Neural cell (in vitro differentiated cells): ENCODE data around the gene AASS. TPM values are rescaled to one million over a fixed set of nuclear protein-coding genes. Genes with fewer than 3 reads are reported as not detected.
"Not testable (repeated sequence)": the region's sequence is repeated elsewhere in the genome, so short reads cannot be mapped to it uniquely, and the experiment has no call there.

Experiments
- H2AFZ ChIP-seq: fragments of 200-600, 300-800 bp; sonication (generic), shearing (Covaris generic); 2 replicates; pipeline ENCODE4 v1.6.0; 2014; ENCODE audit warnings: low read depth, mild to moderate bottlenecking, antibody characterized with exemption, low read length, moderate library complexity
- H3F3A ChIP-seq: fragments of 200-600 bp; shearing (Covaris generic); 2 replicates; pipeline ENCODE4 v1.6.1; 2016; ENCODE audit warnings: mild to moderate bottlenecking, moderate library complexity, mixed read lengths, antibody characterized with exemption, low read length; ENCODE audit not compliant: insufficient read depth, poor library complexity, severe bottlenecking
- H3K27ac ChIP-seq: fragments of 200-600, 300-800 bp; sonication (generic), shearing (Covaris generic); 2 replicates; pipeline ENCODE4 v1.5.1; 2014; ENCODE audit warnings: mild to moderate bottlenecking, low read length, moderate library complexity
- H3K27me3 ChIP-seq: fragments of 300-800, 200-600 bp; sonication (generic), shearing (Covaris generic); 2 replicates; pipeline ENCODE4 v1.6.0; 2014; ENCODE audit warnings: mild to moderate bottlenecking, low read depth, low read length, moderate library complexity; ENCODE audit not compliant: insufficient read depth
- H3K36me3 ChIP-seq: fragments of 300-800, 200-600 bp; sonication (generic), shearing (Covaris generic); 2 replicates; pipeline ENCODE4 v1.5.1; 2014; ENCODE audit warnings: mild to moderate bottlenecking, antibody characterized with exemption, low read length, moderate library complexity; ENCODE audit not compliant: insufficient read depth
- H3K4me2 ChIP-seq: fragments of 300-800, 200-600 bp; sonication (generic), shearing (Covaris generic); 2 replicates; pipeline ENCODE4 v1.6.0; 2014; ENCODE audit warnings: mild to moderate bottlenecking, low read length
- H3K4me3 ChIP-seq: fragments of 300-800, 200-600 bp; sonication (generic), shearing (Covaris generic); 2 replicates; pipeline ENCODE4 v1.5.1; 2014; ENCODE audit warnings: mild to moderate bottlenecking, low read length, moderate library complexity
- H3K79me2 ChIP-seq: fragments of 200-600 bp; shearing (Covaris generic); replicated peaks from 2 replicates; pipeline ENCODE4 v1.6.0; 2014; ENCODE audit warnings: mild to moderate bottlenecking, low read length, moderate library complexity; ENCODE audit not compliant: insufficient read depth
- H3K9ac ChIP-seq: fragments of 300-800, 200-600 bp; sonication (generic), shearing (Covaris generic); 2 replicates; pipeline ENCODE4 v1.6.1; 2016; ENCODE audit warnings: mild to moderate bottlenecking, low read length, mixed read lengths
- H3K9me2 ChIP-seq: fragments of 200-600 bp; shearing (Covaris generic); 2 replicates; pipeline ENCODE4 v1.6.1; 2016; ENCODE audit warnings: mild to moderate bottlenecking, low read length, mixed read lengths; ENCODE audit not compliant: insufficient read depth
- H3K9me3 ChIP-seq: fragments of 200-600, 300-800 bp; sonication (generic), shearing (Covaris generic); 2 replicates; pipeline ENCODE4 v1.6.1; 2016; ENCODE audit warnings: mild to moderate bottlenecking, mixed run types, low read length, moderate library complexity, mixed read lengths
- H4K20me1 ChIP-seq: fragments of 200-600 bp; shearing (Covaris generic); 2 replicates; pipeline ENCODE4 v1.6.1; 2016; ENCODE audit warnings: mild to moderate bottlenecking, mixed run types; ENCODE audit not compliant: insufficient read depth
- EP300 ChIP-seq: fragments of 450-650 bp; conservative IDR thresholded peaks from 2 replicates; pipeline ENCODE4 v1.6.1; 2014; ENCODE audit warnings: antibody characterized with exemption, mild to moderate bottlenecking, moderate library complexity; ENCODE audit not compliant: poor library complexity, severe bottlenecking
- EZH2 ChIP-seq: fragments of 200-600, 300-800 bp; shearing (Covaris generic), sonication (generic); IDR thresholded peaks from 2 replicates; pipeline ENCODE4 v1.6.1; 2014; ENCODE audit warnings: antibody characterized with exemption, low read length, borderline replicate concordance, mild to moderate bottlenecking; ENCODE audit not compliant: insufficient read depth, poor library complexity, severe bottlenecking
- MXI1 ChIP-seq: fragments of 450-650 bp; conservative IDR thresholded peaks from 2 replicates; pipeline ENCODE4 v1.6.1; 2014; ENCODE audit warnings: antibody characterized with exemption, mild to moderate bottlenecking; ENCODE audit not compliant: poor library complexity, severe bottlenecking
- POLR2AphosphoS5 ChIP-seq: IDR thresholded peaks from 2 replicates; pipeline ENCODE4 v1.6.1; 2012
- RAD21 ChIP-seq: fragments of 450-650 bp; conservative IDR thresholded peaks from 2 replicates; pipeline ENCODE4 v1.6.1; 2014; ENCODE audit warnings: antibody characterized with exemption, mild to moderate bottlenecking, moderate library complexity
- SMC3 ChIP-seq: fragments of 450-650 bp; conservative IDR thresholded peaks from 2 replicates; pipeline ENCODE4 v1.6.1; 2014; ENCODE audit warnings: antibody characterized with exemption, mild to moderate bottlenecking, moderate library complexity; ENCODE audit not compliant: poor library complexity
- TAF1 ChIP-seq: IDR thresholded peaks from 2 replicates; pipeline ENCODE4 v1.6.1; 2012; ENCODE audit warnings: low read depth
- polyA plus RNA-seq: library from polyadenylated mRNA; depleted of rRNA; stranded (reverse); fragments of >200 nt; gene quantifications from 2 replicates; pipeline ENCODE4 v1.2.3, GENCODE V29; 2014
- TF ChIP-seq, protein P1 (sequence below): IDR thresholded peaks from 2 replicates; pipeline ENCODE4 v1.6.1; 2012; ENCODE audit warnings: borderline replicate concordance
- TF ChIP-seq, protein P2 (sequence below): fragments of 450-650 bp; IDR thresholded peaks from 2 replicates; pipeline ENCODE4 v1.5.1; 2014; ENCODE audit warnings: antibody characterized with exemption, mild to moderate bottlenecking, moderate library complexity; ENCODE audit not compliant: poor library complexity, severe bottlenecking

Gene AASS
- polyA plus RNA-seq, 1 donor from 2014 or later = 12.5 TPM

DNA sequence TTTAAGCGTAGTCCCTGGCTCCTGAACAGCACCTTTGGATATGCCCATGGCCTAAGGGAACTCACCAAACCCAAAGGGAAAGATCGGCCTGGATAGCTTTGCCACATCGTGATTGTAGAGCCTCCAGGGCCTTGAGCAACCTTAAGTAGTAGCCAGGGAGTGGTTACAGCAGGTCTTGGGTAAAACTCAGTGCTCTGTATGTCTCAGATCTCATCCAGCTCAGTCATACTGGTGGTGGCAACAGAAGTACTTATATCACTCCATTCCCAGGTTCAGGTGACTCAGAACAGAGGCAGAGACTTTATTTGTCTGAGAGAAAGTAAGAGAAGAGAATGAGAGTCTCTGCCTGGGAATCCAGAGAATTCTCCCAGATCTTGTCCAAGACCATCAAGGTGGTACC, 39.1 kb upstream of the AASS start:
- H3K27me3 ChIP-seq = no peaks in the 10 kb centered on the region
- H3K79me2 ChIP-seq = no peaks in the 10 kb centered on the region
- no peaks in the 10 kb centered on the region for H3K9me3 ChIP-seq
- H3K9me2 ChIP-seq = no peaks in the 10 kb centered on the region
- H3K27ac ChIP-seq = no peak overlapping the region
- no peaks in the 10 kb centered on the region for H3K36me3 ChIP-seq
- H2AFZ ChIP-seq = no peak overlapping the region
- H3K4me3 ChIP-seq = no peak overlapping the region
- TF ChIP-seq TAF1 = no peak
- TF ChIP-seq, protein P1, sequence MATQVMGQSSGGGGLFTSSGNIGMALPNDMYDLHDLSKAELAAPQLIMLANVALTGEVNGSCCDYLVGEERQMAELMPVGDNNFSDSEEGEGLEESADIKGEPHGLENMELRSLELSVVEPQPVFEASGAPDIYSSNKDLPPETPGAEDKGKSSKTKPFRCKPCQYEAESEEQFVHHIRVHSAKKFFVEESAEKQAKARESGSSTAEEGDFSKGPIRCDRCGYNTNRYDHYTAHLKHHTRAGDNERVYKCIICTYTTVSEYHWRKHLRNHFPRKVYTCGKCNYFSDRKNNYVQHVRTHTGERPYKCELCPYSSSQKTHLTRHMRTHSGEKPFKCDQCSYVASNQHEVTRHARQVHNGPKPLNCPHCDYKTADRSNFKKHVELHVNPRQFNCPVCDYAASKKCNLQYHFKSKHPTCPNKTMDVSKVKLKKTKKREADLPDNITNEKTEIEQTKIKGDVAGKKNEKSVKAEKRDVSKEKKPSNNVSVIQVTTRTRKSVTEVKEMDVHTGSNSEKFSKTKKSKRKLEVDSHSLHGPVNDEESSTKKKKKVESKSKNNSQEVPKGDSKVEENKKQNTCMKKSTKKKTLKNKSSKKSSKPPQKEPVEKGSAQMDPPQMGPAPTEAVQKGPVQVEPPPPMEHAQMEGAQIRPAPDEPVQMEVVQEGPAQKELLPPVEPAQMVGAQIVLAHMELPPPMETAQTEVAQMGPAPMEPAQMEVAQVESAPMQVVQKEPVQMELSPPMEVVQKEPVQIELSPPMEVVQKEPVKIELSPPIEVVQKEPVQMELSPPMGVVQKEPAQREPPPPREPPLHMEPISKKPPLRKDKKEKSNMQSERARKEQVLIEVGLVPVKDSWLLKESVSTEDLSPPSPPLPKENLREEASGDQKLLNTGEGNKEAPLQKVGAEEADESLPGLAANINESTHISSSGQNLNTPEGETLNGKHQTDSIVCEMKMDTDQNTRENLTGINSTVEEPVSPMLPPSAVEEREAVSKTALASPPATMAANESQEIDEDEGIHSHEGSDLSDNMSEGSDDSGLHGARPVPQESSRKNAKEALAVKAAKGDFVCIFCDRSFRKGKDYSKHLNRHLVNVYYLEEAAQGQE = no peak
- no peak for TF ChIP-seq POLR2AphosphoS5
- no peak for TF ChIP-seq SMC3
- no peaks in the 10 kb centered on the region for H4K20me1 ChIP-seq
- no peak overlapping the region for H3K4me2 ChIP-seq
- no peak overlapping the region for H3K9ac ChIP-seq
- H3F3A ChIP-seq = no peaks in the 10 kb centered on the region

GRCh38 chr7:122182081-122182480, 38.0 kb upstream of the AASS start:
- no peak overlapping the region for H3K4me2 ChIP-seq
- H2AFZ ChIP-seq = no peak overlapping the region
- H3K9me2 ChIP-seq = no peaks in the 10 kb centered on the region
- H3K27me3 ChIP-seq = no peaks in the 10 kb centered on the region
- H3K9ac ChIP-seq = no peak overlapping the region
- H3K4me3 ChIP-seq = no peak overlapping the region
- no peak overlapping the region for H3K27ac ChIP-seq
- no peaks in the 10 kb centered on the region for H3K9me3 ChIP-seq
- no peaks in the 10 kb centered on the region for H3K79me2 ChIP-seq
- no peaks in the 10 kb centered on the region for H3K36me3 ChIP-seq
- no peak for TF ChIP-seq MXI1
- no peak for TF ChIP-seq EZH2
- TF ChIP-seq, protein P1 = no peak
- TF ChIP-seq POLR2AphosphoS5 = no peak
- TF ChIP-seq TAF1 = no peak
- TF ChIP-seq EP300 = no peak
- TF ChIP-seq RAD21 = no peak
- TF ChIP-seq, protein P2, sequence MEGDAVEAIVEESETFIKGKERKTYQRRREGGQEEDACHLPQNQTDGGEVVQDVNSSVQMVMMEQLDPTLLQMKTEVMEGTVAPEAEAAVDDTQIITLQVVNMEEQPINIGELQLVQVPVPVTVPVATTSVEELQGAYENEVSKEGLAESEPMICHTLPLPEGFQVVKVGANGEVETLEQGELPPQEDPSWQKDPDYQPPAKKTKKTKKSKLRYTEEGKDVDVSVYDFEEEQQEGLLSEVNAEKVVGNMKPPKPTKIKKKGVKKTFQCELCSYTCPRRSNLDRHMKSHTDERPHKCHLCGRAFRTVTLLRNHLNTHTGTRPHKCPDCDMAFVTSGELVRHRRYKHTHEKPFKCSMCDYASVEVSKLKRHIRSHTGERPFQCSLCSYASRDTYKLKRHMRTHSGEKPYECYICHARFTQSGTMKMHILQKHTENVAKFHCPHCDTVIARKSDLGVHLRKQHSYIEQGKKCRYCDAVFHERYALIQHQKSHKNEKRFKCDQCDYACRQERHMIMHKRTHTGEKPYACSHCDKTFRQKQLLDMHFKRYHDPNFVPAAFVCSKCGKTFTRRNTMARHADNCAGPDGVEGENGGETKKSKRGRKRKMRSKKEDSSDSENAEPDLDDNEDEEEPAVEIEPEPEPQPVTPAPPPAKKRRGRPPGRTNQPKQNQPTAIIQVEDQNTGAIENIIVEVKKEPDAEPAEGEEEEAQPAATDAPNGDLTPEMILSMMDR = no peak
- no peak for TF ChIP-seq SMC3
- no peaks in the 10 kb centered on the region for H4K20me1 ChIP-seq
- H3F3A ChIP-seq = no peaks in the 10 kb centered on the region

DNA sequence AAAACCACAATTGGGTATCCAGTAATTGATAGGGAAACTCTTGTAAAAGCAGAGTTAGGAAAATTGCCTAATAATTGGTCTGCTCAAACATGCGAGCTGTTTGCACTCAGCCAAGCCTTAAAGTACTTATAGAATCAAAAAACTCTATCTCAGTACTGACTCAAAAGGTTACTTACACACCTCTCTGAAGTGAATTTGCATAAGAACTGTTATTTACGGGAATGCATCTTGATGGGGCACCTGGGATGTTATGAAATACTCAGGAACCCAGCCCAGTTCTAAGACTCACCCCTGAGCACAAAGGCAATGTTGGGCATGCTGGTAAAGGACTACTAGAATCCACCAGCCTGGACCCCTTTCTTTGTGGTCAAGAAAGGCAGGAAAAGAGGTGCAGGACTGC, 28.1 kb upstream of the AASS start:
- H2AFZ ChIP-seq, H3K9me2 ChIP-seq, H3K27ac ChIP-seq, H3K9me3 ChIP-seq, H3F3A ChIP-seq, H3K9ac ChIP-seq, H3K79me2 ChIP-seq, H4K20me1 ChIP-seq, H3K36me3 ChIP-seq, H3K27me3 ChIP-seq, H3K4me2 ChIP-seq, H3K4me3 ChIP-seq: not testable (repeated sequence)
